Measurements from ENCODE around the gene FA2H. TPM values are rescaled to one million over a fixed set of nuclear protein-coding genes. Genes with fewer than 3 reads are reported as not detected.

FA2H gene
- total and polyA plus RNA-seq, 2 experiments from 2014 or later, result 5.7 to 6.3 TPM

DNA sequence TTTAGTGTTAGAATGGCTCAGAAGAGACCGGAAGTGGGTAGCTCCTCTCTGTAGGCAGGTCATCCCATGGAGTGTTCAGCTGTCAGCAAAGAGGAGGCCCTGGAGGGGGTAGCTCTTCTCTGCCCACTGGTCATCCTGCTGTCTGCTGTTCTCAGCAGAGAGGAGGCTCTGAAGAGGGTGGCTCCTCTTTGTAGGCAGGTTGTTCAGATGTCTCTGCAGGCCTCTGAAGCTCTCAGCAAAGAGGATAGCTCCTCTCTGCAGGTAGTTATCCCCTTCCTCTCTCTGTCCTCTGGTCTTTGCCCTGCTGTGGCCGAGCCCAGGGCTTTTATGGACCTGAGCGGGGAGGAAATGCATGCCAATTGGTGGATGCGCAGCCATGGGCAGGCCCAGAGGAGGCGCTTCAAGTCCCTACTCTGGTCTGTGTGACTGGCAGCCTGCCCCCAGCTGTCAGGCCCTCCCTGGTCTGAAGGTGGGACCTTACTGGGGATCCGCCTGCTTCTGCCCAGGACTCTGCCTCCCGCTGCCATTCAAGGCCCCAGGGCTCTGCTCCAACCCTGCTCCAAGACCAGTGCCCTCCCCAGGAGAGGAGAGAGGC, 32.5 kb upstream of the FA2H start:
- no peak overlapping the region for H3K27ac Mint-ChIP-seq
- Histone ChIP-seq H3K4me1 (ENCODE audit: insufficient read depth) (peaks cover 15% of the 10 kb centered on the region), H3K9me2 (ENCODE audit: insufficient read depth) (no peaks in the 10 kb centered on the region; the same call in 1 of the 2 replicates), H3K79me2 (replicated peaks; ENCODE audit: insufficient read depth) (no peaks in the 10 kb centered on the region), H2AFZ (no peak overlapping the region), H3F3A (replicated peaks; ENCODE audit: low read depth) (no peaks in the 10 kb centered on the region), H3K27me3 (ENCODE audit: insufficient read depth) (peaks cover 14% of the 10 kb centered on the region), H3K36me3 (ENCODE audit: insufficient read depth) (peaks cover 4% of the 10 kb centered on the region; the same call in 1 of the 2 replicates), H3K4me2 (no peak overlapping the region), H4K20me1 (replicated peaks; ENCODE audit: insufficient read depth) (no peaks in the 10 kb centered on the region), H3K4me3 (no peak overlapping the region), H3K27ac (ENCODE audit: low read depth) (no peak overlapping the region)
- TF ChIP-seq ZNF114 (CRISPR knock-in tag; IDR thresholded peaks at IDR 0.05) (no peak), STAT1 (IDR thresholded peaks at IDR 0.05; ENCODE audit: unreplicated experiment) (no peak), EZH2phosphoT487 (IDR thresholded peaks at IDR 0.05; ENCODE audit: unreplicated experiment) (no peak), EZH2 (IDR thresholded peaks at IDR 0.05; ENCODE audit: low read depth, unreplicated experiment) (no peak), CREB1 (CRISPR knock-in tag; IDR thresholded peaks at IDR 0.05; ENCODE audit: low read depth) (no peak), NANOG (IDR thresholded peaks at IDR 0.05; ENCODE audit: borderline replicate concordance) (no peak), ZNF331 (CRISPR knock-in tag; IDR thresholded peaks at IDR 0.05; ENCODE audit: low read depth) (no peak), JUNB (IDR thresholded peaks at IDR 0.05; ENCODE audit: unreplicated experiment) (no peak), POLR2AphosphoS5 (IDR thresholded peaks at IDR 0.05; ENCODE audit: low read depth) (no peak), REST (IDR thresholded peaks at IDR 0.05; ENCODE audit: unreplicated experiment) (no peak)
- TF ChIP-seq, protein P1, sequence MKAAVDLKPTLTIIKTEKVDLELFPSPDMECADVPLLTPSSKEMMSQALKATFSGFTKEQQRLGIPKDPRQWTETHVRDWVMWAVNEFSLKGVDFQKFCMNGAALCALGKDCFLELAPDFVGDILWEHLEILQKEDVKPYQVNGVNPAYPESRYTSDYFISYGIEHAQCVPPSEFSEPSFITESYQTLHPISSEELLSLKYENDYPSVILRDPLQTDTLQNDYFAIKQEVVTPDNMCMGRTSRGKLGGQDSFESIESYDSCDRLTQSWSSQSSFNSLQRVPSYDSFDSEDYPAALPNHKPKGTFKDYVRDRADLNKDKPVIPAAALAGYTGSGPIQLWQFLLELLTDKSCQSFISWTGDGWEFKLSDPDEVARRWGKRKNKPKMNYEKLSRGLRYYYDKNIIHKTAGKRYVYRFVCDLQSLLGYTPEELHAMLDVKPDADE (IDR thresholded peaks at IDR 0.05), result no peak
- TF ChIP-seq, protein P2, sequence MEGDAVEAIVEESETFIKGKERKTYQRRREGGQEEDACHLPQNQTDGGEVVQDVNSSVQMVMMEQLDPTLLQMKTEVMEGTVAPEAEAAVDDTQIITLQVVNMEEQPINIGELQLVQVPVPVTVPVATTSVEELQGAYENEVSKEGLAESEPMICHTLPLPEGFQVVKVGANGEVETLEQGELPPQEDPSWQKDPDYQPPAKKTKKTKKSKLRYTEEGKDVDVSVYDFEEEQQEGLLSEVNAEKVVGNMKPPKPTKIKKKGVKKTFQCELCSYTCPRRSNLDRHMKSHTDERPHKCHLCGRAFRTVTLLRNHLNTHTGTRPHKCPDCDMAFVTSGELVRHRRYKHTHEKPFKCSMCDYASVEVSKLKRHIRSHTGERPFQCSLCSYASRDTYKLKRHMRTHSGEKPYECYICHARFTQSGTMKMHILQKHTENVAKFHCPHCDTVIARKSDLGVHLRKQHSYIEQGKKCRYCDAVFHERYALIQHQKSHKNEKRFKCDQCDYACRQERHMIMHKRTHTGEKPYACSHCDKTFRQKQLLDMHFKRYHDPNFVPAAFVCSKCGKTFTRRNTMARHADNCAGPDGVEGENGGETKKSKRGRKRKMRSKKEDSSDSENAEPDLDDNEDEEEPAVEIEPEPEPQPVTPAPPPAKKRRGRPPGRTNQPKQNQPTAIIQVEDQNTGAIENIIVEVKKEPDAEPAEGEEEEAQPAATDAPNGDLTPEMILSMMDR (conservative IDR thresholded peaks at IDR 0.05; ENCODE audit: low read depth in 2 of 2), result no peak
- TF ChIP-seq, protein P3, sequence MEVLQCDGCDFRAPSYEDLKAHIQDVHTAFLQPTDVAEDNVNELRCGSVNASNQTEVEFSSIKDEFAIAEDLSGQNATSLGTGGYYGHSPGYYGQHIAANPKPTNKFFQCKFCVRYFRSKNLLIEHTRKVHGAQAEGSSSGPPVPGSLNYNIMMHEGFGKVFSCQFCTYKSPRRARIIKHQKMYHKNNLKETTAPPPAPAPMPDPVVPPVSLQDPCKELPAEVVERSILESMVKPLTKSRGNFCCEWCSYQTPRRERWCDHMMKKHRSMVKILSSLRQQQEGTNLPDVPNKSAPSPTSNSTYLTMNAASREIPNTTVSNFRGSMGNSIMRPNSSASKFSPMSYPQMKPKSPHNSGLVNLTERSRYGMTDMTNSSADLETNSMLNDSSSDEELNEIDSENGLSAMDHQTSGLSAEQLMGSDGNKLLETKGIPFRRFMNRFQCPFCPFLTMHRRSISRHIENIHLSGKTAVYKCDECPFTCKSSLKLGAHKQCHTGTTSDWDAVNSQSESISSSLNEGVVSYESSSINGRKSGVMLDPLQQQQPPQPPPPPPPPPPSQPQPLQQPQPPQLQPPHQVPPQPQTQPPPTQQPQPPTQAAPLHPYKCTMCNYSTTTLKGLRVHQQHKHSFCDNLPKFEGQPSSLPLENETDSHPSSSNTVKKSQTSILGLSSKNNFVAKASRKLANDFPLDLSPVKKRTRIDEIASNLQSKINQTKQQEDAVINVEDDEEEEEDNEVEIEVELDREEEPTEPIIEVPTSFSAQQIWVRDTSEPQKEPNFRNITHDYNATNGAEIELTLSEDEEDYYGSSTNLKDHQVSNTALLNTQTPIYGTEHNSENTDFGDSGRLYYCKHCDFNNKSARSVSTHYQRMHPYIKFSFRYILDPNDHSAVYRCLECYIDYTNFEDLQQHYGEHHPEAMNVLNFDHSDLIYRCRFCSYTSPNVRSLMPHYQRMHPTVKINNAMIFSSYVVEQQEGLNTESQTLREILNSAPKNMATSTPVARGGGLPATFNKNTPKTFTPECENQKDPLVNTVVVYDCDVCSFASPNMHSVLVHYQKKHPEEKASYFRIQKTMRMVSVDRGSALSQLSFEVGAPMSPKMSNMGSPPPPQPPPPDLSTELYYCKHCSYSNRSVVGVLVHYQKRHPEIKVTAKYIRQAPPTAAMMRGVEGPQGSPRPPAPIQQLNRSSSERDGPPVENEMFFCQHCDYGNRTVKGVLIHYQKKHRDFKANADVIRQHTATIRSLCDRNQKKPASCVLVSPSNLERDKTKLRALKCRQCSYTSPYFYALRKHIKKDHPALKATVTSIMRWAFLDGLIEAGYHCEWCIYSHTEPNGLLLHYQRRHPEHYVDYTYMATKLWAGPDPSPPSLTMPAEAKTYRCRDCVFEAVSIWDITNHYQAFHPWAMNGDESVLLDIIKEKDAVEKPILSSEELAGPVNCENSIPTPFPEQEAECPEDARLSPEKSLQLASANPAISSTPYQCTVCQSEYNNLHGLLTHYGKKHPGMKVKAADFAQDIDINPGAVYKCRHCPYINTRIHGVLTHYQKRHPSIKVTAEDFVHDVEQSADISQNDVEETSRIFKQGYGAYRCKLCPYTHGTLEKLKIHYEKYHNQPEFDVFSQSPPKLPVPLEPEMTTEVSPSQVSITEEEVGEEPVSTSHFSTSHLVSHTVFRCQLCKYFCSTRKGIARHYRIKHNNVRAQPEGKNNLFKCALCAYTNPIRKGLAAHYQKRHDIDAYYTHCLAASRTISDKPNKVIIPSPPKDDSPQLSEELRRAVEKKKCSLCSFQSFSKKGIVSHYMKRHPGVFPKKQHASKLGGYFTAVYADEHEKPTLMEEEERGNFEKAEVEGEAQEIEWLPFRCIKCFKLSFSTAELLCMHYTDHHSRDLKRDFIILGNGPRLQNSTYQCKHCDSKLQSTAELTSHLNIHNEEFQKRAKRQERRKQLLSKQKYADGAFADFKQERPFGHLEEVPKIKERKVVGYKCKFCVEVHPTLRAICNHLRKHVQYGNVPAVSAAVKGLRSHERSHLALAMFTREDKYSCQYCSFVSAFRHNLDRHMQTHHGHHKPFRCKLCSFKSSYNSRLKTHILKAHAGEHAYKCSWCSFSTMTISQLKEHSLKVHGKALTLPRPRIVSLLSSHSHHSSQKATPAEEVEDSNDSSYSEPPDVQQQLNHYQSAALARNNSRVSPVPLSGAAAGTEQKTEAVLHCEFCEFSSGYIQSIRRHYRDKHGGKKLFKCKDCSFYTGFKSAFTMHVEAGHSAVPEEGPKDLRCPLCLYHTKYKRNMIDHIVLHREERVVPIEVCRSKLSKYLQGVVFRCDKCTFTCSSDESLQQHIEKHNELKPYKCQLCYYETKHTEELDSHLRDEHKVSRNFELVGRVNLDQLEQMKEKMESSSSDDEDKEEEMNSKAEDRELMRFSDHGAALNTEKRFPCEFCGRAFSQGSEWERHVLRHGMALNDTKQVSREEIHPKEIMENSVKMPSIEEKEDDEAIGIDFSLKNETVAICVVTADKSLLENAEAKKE (CRISPR knock-in tag; IDR thresholded peaks at IDR 0.05), result no peak
- H3K9me3 Mint-ChIP-seq, result peaks cover 49% of the 10 kb centered on the region
- DNase-seq (ENCODE audit: low spot score) (no peak), ATAC-seq (no peak)
- no peak overlapping the region for H3K4me3 Mint-ChIP-seq
- H3K27me3 Mint-ChIP-seq (ENCODE audit: insufficient read depth, low read depth, poor library complexity), result peaks cover 15% of the 10 kb centered on the region
- H3K36me3 Mint-ChIP-seq (ENCODE audit: low read depth), result peaks cover 27% of the 10 kb centered on the region
- H3K4me1 Mint-ChIP-seq, result peaks cover 15% of the 10 kb centered on the region

Measured in GM23338 (cell line).